Activated naive CD4-positive, alpha-beta T cell treated with anti-CD3 and anti-CD28 coated beads, Interleukin-2, amount 50 U/mL, for 24 hours (primary cell): ENCODE results near the gene UQCRH.
A peak's percentile ranks its signal among the peaks of the same experiment; 100 is the strongest.

Experiments
- H3K27ac Mint-ChIP-seq: one replicate; pipeline ENCODE4 v1.8.0; 2021; ENCODE audit warnings: mild to moderate bottlenecking, mixed read lengths
- H3K27me3 Mint-ChIP-seq: one replicate; pipeline ENCODE4 v1.8.0; 2021; ENCODE audit warnings: mixed read lengths
- H3K36me3 Mint-ChIP-seq: one replicate; pipeline ENCODE4 v1.8.0; 2021; ENCODE audit warnings: mixed read lengths
- H3K4me1 Mint-ChIP-seq: one replicate; pipeline ENCODE4 v1.8.0; 2021; ENCODE audit warnings: mixed read lengths
- H3K4me3 Mint-ChIP-seq: one replicate; pipeline ENCODE4 v1.8.0; 2021; ENCODE audit warnings: mild to moderate bottlenecking, mixed read lengths
- H3K9me3 Mint-ChIP-seq: one replicate; pipeline ENCODE4 v1.8.0; 2021; ENCODE audit warnings: mixed read lengths

The UQCRH gene

DNA sequence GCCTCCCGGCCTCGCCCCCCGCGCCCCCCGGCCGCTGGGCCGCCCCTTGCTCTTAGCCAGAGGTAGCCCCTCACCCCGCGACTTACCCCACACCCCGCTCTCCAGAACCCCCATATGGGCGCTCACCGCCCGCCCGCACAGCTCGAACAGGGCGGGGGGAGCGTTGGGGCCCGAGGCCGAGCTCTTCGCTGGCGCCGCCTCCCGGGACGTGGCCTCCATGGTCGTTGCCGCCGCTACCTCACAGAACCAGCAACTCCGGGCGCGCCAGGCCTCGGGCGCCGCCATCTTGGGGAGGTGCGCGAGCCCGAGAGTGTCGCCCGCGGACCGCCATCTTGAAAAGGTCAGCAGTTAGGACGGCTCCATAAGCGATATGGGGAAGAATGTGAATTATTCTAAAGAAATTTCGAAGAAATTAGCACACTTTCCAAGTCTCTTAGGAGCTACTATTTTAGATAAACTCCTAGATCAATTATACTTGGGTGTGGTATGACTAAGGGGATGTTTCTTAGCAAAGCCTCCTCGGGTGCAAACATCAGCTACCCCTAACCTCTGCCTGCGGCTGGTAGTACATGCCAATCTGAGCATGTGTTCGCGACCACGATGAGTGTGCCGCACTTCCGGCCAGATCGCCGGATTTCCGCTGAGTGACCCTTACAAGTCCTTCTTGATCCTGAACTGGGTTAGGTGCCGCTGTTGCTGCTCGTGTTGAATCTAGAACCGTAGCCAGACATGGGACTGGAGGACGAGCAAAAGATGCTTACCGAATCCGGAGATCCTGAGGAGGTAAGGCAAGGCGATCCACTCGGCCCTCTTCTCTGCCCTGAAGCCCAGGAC lies at the start of gene UQCRH, which contains the start of gene LRRC41:
TSS of gene UQCRH (plus strand) at position 661 of the 834 bp plus-strand sequence. CDS start at position 730, 69 bp downstream.
TSS of gene LRRC41 (minus strand) at position 579 of the 834 bp plus-strand sequence. CDS start at position 285, 294 bp downstream.
- H3K9me3 Mint-ChIP-seq = no peaks in the 10 kb centered on the region
- no peaks in the 10 kb centered on the region for H3K27me3 Mint-ChIP-seq
- peak within 1 kb of the TSS; percentile 98 for H3K27ac Mint-ChIP-seq
- peaks cover 37% of the 10 kb centered on the region for H3K4me1 Mint-ChIP-seq
- H3K36me3 Mint-ChIP-seq = peaks cover 5% of the 10 kb centered on the region
- H3K4me3 Mint-ChIP-seq = peak within 1 kb of the TSS; percentile 96

DNA sequence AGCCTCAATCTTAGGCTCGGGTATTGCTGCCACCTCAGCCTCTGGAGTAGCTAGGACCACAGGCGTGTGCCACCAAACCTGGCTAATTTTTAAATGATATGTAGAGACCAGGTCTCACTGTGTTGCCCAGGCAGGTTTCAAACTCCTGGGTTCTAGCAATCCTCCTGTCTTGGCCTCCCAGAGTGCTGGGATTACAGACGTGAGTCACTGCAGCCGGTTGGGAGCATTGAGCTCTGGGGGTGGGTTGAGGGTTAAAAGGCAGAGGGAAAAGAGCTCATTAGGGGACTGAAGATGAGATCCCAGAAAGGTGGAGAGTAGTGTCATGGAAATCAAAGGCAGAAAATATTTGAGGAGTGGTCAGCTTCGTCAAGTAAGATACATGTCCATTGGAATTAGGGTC lies 48.8 kb upstream of the UQCRH start:
- H3K9me3 Mint-ChIP-seq = no peaks in the 10 kb centered on the region
- H3K27me3 Mint-ChIP-seq = no peaks in the 10 kb centered on the region
- H3K4me1 Mint-ChIP-seq = no peaks in the 10 kb centered on the region
- no peaks in the 10 kb centered on the region for H3K36me3 Mint-ChIP-seq
- no peak overlapping the region for H3K4me3 Mint-ChIP-seq
- H3K27ac Mint-ChIP-seq = no peak overlapping the region

DNA sequence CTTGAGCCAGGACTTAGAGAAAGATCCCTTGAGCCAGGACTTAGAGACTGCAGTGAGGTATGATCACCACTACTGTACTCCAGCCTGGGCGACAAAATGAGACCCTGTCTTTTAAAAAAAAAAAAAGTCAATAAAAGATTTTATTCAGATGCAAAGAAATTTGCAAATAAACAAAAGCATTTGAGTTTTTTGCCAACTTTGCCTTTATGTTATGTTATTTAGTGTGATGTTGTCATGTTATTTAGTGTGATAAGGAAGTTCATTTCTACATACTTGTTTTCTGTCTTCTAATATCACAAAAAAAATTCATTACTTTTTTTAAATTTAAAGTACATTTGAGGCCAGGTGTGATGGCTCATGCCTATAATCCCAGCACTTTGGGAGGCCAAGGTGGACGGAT lies 47.0 kb upstream of the UQCRH start:
- peaks cover 3% of the 10 kb centered on the region for H3K36me3 Mint-ChIP-seq
- H3K4me3 Mint-ChIP-seq = no peak overlapping the region
- H3K27ac Mint-ChIP-seq = no peak overlapping the region
- H3K4me1 Mint-ChIP-seq = no peaks in the 10 kb centered on the region
- H3K9me3 Mint-ChIP-seq = no peaks in the 10 kb centered on the region
- no peaks in the 10 kb centered on the region for H3K27me3 Mint-ChIP-seq

DNA sequence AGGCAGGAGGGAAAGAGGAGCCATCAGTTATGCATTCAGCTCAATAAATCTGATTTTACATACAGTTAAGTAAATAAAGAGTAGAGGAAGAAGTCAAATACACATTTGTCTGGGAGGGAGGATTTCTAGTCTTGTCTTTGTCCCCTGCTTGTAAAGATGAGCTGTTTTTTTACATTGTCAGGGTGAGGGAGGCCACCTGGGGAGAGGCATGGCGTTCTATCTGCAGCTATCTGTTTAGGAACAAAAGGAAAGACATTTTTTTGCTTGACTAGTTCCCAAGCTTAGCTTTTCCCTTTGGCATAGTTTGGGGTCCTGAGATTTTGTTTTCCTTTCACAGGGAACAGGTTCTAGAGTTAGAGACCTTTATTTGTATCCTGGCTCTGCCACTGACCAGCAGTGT lies 41.0 kb upstream of the UQCRH start:
- H3K4me3 Mint-ChIP-seq = no peak overlapping the region
- no peaks in the 10 kb centered on the region for H3K9me3 Mint-ChIP-seq
- no peaks in the 10 kb centered on the region for H3K4me1 Mint-ChIP-seq
- no peak overlapping the region for H3K27ac Mint-ChIP-seq
- H3K36me3 Mint-ChIP-seq = peaks cover 10% of the 10 kb centered on the region
- no peaks in the 10 kb centered on the region for H3K27me3 Mint-ChIP-seq

DNA sequence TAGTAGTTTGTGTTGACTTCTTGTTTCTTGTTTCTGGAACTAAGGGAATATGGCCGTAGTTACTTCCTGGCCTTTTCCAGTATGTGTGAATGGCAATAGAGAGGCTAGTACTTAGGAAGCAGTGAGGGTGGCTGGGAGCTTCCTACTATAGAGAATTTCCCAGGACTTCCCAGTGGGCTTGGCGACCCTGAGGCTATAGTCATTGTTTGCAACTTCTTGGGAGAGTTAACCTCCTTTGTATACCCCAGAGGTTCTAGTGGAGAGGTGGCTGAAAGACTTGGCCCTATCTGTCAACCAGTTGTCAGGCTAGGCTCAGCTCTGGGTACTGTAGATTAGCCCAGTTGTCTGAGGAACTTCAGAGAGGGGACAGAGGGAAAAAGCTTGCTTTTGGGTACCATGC lies 40.4 kb upstream of the UQCRH start:
- Mint-ChIP-seq H3K9me3 (no peaks in the 10 kb centered on the region), H3K27me3 (no peaks in the 10 kb centered on the region), H3K4me3 (no peak overlapping the region), H3K4me1 (no peaks in the 10 kb centered on the region), H3K36me3 (peaks cover 10% of the 10 kb centered on the region), H3K27ac (no peak overlapping the region)

DNA sequence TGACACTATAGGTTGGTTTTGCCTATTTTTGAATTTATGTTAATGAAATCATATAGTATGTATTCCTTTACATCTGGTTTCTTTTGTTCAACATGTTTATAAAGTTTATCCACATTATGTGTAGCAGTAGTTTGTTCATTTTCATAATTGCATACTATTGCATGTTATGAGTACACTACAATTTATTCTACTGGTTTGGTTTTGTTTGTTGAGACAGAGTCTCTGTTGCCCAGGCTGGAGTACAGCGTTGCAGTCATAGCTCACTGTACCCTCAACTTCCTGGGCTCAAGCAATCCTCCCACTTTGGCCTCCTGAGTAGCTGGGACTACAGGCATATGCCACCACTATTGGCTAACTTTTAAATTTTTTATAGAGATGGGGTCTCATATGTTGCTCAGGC lies 34.9 kb upstream of the UQCRH start:
- no peak overlapping the region for H3K27ac Mint-ChIP-seq
- peaks cover 4% of the 10 kb centered on the region for H3K36me3 Mint-ChIP-seq
- no peaks in the 10 kb centered on the region for H3K4me1 Mint-ChIP-seq
- H3K9me3 Mint-ChIP-seq = no peaks in the 10 kb centered on the region
- no peaks in the 10 kb centered on the region for H3K27me3 Mint-ChIP-seq
- H3K4me3 Mint-ChIP-seq = no peak overlapping the region

DNA sequence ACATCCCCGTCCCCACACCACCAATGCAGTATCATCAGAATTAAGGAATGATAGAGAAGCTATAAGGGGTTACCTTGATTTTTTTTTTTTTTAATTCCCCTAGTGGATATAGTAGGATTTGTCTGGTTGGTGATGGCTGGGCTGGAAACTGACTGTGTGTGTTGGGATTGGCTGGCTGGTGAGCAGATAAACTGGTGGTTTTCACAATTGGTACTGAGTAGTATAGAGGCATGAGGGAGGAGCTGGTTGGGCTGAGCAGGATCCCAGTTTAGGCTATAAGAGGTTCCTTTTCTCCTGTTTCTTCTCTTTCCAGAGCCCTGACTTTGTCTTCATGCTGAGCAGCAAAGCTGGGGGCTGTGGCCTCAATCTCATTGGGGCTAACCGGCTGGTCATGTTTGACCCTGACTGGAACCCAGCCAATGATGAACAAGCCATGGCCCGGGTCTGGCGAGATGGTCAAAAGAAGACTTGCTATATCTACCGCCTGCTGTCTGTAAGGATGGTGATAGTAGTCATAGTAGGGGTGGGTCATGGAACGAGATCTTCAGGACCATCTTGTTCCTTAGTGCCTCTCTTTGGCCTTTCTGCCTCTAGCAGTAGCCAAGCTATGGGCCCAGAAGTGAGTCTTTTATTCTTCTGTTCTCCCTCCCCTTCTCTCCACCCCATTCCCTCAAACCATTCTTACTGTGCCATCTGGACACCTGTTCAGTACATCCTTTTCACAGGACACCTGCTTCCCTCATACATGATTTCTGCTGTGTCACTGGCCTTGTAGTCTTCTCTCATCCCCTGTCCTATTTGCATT lies 29.1 kb upstream of the UQCRH start:
- Mint-ChIP-seq H3K36me3 (peaks cover 1% of the 10 kb centered on the region), H3K9me3 (no peaks in the 10 kb centered on the region), H3K27me3 (no peaks in the 10 kb centered on the region), H3K4me3 (no peak overlapping the region), H3K4me1 (no peaks in the 10 kb centered on the region), H3K27ac (no peak overlapping the region)

DNA sequence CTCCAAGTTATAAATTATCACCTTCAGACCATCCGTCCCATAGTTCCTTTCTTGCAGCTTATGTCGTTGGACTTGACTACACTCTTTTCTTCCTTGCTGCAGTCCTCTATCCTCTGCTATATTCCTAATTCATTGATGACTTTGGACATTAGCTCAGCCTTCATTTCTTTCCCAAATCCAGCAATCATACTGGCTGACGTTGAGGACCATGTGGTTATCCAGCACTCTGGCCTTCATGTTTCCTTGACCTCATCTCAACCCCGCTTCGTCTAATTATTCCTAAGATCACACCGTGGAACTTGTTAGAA lies 28.5 kb upstream of the UQCRH start:
- Mint-ChIP-seq H3K36me3 (peaks cover 1% of the 10 kb centered on the region), H3K4me1 (no peaks in the 10 kb centered on the region), H3K27ac (no peak overlapping the region), H3K27me3 (no peaks in the 10 kb centered on the region), H3K4me3 (no peak overlapping the region), H3K9me3 (no peaks in the 10 kb centered on the region)

DNA sequence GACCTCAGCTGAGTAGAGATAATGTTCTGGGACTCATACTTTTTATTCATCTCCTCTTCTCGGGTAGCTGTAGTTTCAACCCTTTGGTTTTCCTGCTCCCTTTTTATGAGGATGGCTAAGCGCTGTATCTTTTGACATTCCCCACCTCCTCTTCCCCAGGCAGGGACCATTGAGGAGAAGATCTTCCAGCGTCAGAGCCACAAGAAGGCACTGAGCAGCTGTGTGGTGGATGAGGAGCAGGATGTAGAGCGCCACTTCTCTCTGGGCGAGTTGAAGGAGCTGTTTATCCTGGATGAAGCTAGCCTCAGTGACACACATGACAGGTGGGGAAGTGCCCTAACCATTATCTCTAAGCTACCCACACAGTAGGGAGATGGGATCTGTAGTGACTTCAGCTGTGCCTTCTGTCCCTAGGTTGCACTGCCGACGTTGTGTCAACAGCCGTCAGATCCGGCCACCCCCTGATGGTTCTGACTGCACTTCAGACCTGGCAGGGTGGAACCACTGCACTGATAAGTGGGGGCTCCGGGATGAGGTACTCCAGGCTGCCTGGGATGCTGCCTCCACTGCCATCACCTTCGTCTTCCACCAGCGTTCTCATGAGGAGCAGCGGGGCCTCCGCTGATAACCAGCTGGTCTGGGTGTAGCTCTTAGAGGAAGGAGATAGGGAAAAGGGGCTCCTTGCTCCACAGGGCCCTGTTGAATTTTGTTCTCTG lies 25.7 kb upstream of the UQCRH start:
- Mint-ChIP-seq H3K4me1 (no peaks in the 10 kb centered on the region), H3K27ac (no peak overlapping the region), H3K9me3 (no peaks in the 10 kb centered on the region), H3K4me3 (no peak overlapping the region), H3K36me3 (peaks cover 6% of the 10 kb centered on the region), H3K27me3 (no peaks in the 10 kb centered on the region)

DNA sequence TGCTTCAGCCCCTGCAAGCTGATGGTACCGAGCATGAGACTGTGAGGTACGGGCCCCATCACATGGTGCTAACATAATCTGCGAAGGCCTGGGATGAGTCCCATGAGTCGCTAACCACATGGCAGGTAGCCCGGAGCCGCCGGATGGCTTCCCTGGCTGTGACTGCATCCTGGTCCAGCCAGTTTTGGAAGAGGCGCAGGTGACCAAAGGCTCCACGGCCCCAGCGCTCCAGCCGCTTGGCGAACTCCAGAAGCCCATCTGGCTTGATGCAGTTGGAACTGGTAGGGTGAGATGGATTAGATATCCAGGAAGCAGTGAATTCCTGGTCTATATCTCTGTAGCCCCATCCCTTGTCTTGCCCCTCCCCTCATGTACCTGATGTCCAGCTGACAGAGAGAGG lies 24.7 kb upstream of the UQCRH start:
- Mint-ChIP-seq H3K36me3 (peaks cover 11% of the 10 kb centered on the region), H3K4me1 (peaks cover 4% of the 10 kb centered on the region), H3K27ac (no peak overlapping the region), H3K9me3 (no peaks in the 10 kb centered on the region), H3K27me3 (no peaks in the 10 kb centered on the region), H3K4me3 (no peak overlapping the region)

DNA sequence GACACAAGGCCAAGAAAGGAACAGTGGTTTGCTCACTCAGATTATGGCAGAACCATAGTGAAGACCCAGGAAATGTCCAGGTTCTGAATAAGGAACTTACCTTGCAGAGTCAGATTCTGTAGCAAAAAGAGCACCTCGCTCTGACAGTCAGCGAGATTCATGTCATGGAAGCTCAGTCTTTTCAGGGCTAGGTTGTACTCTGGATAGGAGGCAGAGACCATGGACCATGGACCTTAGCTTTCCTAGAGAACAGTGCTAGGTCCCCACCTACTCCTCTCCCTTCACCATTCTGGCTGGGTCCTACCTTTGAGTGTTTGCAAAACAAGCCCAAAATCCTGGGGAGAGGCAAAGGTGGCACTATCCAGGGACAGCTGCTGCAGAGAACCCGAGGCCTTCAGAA lies 23.4 kb upstream of the UQCRH start:
- H3K4me1 Mint-ChIP-seq = peaks cover 4% of the 10 kb centered on the region
- H3K4me3 Mint-ChIP-seq = no peak overlapping the region
- H3K27ac Mint-ChIP-seq = no peak overlapping the region
- no peaks in the 10 kb centered on the region for H3K27me3 Mint-ChIP-seq
- H3K36me3 Mint-ChIP-seq = peaks cover 11% of the 10 kb centered on the region
- no peaks in the 10 kb centered on the region for H3K9me3 Mint-ChIP-seq

DNA sequence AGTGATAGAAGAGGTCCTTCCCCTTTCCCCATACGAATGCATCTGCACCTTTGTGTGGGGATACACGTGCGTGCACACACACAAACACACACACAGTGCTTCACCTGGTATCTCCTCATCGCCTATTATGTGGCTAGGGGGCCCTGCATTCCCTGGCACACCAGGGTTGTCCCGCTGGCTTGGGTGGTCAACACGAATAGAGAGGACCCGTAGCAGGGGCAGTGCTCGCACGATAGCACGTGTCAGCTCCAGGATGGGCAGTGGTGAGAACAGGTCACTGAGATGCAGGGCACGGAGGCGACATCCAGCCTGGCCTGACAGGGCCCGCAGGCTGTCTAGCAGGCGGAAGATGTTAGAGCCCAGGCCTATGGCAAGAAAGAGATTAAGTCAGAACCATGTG lies 22.5 kb upstream of the UQCRH start:
- no peak overlapping the region for H3K27ac Mint-ChIP-seq
- H3K36me3 Mint-ChIP-seq = peaks cover 11% of the 10 kb centered on the region
- peaks cover 4% of the 10 kb centered on the region for H3K4me1 Mint-ChIP-seq
- H3K9me3 Mint-ChIP-seq = no peaks in the 10 kb centered on the region
- no peaks in the 10 kb centered on the region for H3K27me3 Mint-ChIP-seq
- H3K4me3 Mint-ChIP-seq = no peak overlapping the region

DNA sequence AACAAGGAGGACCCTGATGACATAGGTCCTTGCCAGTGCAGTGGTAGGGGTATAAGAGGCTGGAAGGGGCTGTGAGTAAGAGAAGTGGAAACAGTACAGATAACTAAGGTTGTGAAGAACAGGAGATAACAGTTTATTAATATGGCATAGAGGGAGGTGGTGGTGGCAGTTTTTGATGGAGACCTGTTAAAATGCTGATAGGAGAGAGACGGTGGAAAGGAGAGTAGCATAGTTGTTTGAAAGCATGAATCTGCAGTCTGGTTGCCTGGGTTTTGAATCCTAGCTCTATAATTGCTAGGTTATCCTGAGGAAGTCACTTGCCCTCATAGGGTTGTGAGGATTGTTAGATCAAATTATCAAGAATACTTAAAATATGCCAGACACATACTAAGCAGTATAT lies 19.4 kb upstream of the UQCRH start:
- Mint-ChIP-seq H3K27me3 (no peaks in the 10 kb centered on the region), H3K4me3 (no peak overlapping the region), H3K9me3 (no peaks in the 10 kb centered on the region), H3K4me1 (peaks cover 15% of the 10 kb centered on the region), H3K27ac (no peak overlapping the region), H3K36me3 (peaks cover 11% of the 10 kb centered on the region)

DNA sequence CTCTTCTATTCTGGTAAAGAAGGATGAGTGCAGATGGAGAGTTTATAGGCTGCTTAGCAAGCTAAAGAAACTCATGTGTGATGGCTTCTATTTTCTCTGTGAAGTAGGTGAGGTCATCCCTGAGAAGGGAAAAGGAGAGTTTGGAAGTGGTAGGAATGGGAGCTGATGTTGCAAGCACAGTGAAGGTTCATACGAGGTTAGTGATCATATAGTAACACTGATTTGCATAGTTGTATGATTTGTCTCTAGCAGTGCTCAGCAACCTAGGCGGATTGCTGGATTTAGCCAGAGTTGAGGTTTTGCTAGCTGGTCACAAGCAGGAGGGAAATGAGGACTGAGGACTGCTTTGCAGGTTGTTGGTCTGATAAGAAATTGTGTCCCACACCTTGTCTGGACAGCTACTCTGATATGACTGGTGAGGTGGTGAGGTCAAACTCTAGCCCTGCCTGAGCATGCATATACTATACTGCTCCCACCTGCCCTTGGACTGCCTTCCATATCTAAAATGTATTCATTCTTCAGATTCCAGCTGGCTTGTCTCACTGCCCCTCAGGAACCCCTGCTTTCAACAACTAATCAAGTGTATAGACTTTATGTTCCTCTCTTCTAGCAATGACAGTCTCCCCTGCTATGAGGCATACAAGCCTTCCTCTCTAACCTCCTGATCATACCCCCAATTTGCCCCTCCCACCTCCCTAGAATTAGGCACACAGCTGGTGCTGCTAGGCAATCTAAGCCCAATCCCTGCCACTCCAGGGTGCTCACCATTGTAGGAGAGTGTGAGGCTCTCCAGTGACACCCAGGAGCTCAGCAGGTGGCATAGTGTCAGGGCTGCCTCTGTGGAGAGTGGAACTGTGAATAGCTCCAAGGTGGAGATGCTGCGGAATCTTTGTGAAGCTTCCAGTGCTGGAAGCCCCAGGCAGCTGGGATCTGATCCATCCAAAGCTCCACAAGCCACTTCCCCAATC lies 18.6 kb upstream of the UQCRH start:
- H3K4me3 Mint-ChIP-seq = no peak overlapping the region
- no peak overlapping the region for H3K27ac Mint-ChIP-seq
- peaks cover 15% of the 10 kb centered on the region for H3K36me3 Mint-ChIP-seq
- H3K9me3 Mint-ChIP-seq = no peaks in the 10 kb centered on the region
- H3K4me1 Mint-ChIP-seq = peaks cover 15% of the 10 kb centered on the region
- H3K27me3 Mint-ChIP-seq = no peaks in the 10 kb centered on the region
